GM12872 (cell line): ENCODE data around the gene MYO5A.

ENCODE experiments used
- CTCF ChIP-seq: IDR thresholded peaks from 3 replicates; pipeline ENCODE4 v1.5.1; 2011; ENCODE audit warnings: low read depth, mild to moderate bottlenecking, low read length, moderate library complexity; ENCODE audit not compliant: insufficient read depth

Gene MYO5A

GRCh38 chr15:52503788-52504496, 24.7 kb downstream of the MYO5A start:
- no peak for TF ChIP-seq CTCF

- no peak for TF ChIP-seq CTCF
Measured at GRCh38 chr15:52502608-52503007, 26.1 kb downstream of the MYO5A start.

- TF ChIP-seq CTCF, result no peak
Measured at GRCh38 chr15:52499506-52499905, 29.2 kb downstream of the MYO5A start.

- TF ChIP-seq CTCF, result no peak
Measured at GRCh38 chr15:52498706-52499105, 30.0 kb downstream of the MYO5A start.

GRCh38 chr15:52496776-52497470, 31.8 kb downstream of the MYO5A start:
- TF ChIP-seq CTCF, result no peak

- no peak for TF ChIP-seq CTCF
Measured at GRCh38 chr15:52496175-52496574, 32.5 kb downstream of the MYO5A start.

- TF ChIP-seq CTCF, result no peak
Measured at GRCh38 chr15:52495125-52495524, 33.6 kb downstream of the MYO5A start.
